LNCAP (cell line): ENCODE data around the gene MVB12B.

ENCODE experiments used
- TF ChIP-seq, protein P1 (sequence below): fragments of 450-650 bp; IDR thresholded peaks from 2 replicates; pipeline ENCODE4 v1.5.1; 2017; ENCODE audit warnings: mild to moderate bottlenecking

MVB12B gene

DNA sequence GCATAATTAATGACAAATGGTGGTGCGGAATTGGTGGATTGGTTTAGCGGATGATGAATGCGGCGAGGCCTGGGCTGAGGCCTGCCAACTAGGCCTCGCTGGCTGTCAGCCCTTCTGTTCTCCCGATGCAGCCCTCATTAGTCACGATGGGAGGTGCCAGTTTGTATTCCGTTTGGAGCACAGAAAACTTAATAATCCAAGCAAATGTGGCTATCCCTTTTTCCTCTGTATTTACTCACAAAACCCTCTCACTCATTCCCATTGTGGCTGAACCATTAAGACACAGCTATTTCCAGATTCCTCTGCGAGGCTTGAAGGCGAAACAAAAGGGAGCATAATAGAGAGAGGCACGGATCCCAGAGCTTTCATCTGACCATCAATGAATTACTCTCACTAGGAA lies 114.3 kb downstream of the MVB12B start:
- TF ChIP-seq, protein P1, sequence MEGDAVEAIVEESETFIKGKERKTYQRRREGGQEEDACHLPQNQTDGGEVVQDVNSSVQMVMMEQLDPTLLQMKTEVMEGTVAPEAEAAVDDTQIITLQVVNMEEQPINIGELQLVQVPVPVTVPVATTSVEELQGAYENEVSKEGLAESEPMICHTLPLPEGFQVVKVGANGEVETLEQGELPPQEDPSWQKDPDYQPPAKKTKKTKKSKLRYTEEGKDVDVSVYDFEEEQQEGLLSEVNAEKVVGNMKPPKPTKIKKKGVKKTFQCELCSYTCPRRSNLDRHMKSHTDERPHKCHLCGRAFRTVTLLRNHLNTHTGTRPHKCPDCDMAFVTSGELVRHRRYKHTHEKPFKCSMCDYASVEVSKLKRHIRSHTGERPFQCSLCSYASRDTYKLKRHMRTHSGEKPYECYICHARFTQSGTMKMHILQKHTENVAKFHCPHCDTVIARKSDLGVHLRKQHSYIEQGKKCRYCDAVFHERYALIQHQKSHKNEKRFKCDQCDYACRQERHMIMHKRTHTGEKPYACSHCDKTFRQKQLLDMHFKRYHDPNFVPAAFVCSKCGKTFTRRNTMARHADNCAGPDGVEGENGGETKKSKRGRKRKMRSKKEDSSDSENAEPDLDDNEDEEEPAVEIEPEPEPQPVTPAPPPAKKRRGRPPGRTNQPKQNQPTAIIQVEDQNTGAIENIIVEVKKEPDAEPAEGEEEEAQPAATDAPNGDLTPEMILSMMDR: no peak

DNA sequence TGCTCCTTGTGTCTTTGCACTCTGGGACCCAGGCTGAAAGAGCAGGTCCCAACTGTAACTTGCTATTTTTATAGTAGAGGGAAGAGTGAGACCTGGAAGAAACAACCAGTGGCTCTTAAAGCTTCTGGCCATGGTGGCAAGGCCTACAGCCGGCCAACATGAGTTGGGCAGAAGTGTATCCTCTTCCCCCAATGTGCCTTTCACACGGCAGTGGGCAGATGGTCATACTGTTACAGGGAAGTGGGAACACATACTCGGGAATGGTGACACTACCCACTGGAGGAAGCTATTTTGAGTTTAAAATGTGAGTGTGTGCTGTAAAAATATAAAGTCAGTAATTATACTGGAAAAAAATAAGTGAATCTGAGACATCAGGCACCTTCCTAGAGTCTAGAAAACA lies 116.0 kb downstream of the MVB12B start:
- TF ChIP-seq, protein P1: no peak

DNA sequence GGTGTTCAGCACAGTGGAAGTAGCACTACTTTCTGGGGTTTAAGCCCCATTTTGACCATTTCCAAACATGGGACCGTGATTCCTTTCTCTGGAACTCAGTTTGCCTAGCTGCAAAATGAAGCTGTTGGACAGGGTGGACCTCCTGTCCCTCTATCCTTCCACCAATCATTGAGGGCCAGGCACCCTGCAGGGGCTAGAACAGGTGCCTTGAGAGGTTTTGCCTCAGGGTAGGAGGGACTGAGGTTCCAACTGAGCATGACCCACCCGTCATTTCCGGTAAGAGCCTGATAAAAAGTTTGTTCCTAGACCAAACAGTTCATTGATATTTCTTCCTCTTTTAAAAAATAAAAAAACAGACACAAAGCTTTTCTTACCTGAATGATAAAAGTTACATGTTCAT lies 116.5 kb downstream of the MVB12B start:
- TF ChIP-seq, protein P1: no peak

GRCh38 chr9:126448136-126448535 lies 121.5 kb downstream of the MVB12B start:
- TF ChIP-seq, protein P1: no peak

- TF ChIP-seq, protein P1: no peak
Observed at GRCh38 chr9:126448865-126449577, 122.4 kb downstream of the MVB12B start.

DNA sequence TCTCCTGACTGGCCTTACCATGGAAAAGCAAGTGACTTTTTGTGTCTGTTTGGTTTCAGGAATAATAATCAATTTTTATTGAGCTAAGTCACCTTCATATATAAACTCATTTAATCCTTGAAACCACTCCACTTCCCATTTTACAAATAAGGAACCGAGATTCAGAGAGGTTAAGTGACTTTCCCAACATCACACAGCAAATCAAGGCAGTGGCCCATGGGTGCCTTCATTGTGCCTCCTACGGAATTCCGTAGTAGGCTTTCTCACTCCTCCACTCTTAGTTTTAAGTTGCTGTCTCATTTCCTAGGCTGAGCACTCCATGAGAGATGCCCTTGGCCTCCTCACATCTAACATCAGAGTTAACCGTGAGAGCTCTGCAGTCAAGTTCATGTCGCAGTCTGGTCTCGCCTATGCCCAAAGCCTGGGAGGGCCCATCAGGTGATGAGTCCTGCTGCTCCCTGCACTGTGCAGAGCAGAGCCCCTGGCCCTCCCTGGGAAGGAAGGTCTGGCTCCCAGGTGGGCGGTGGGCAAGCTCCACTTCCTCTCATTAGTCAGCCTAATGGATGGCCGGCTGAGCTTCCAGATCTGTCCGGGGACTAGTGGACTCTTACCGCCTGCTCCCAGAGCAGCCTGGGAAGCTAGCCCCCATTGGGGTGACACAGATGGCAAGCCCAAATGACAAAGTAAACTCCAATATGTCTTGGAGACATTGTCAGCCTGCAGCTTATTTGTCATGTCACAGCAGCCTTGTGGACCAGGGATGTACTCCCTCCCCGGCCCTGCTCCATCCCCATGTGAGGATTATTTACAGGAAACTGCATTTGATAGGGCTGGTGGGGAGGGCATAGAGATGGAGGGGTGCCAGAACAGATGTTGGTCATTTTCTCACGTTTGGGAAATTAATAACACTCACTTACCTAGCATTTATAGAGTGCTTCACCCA lies 123.4 kb downstream of the MVB12B start:
- TF ChIP-seq, protein P1: no peak

DNA sequence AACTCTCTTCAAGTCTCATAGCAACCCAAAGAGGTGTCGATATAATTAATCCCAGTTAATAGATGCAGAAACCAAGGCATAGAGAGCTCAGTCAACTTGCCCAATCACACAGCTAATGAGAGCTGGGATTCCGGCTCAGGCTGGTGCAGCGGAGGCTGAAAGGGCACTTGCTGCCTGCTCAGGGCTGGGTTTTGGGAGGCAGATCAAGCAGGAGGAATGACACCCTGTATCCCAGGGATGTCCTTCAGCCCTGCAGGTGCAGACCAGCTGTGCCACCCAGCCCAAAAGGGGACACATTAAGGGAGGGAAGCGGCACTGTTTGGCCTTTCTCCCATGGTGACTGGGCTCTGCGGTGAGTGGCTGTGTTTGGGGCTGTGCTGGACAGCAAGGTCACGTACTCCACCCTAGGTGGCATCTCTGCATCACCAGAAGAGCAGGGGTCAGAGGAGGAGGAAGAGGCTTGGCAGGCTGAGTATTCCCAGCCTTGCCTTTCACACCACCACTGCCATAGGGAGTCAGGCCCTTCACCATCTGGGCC lies 124.1 kb downstream of the MVB12B start:
- TF ChIP-seq, protein P1: no peak
